ENCODE measurements around the gene FN3KRP. TPM values are rescaled to one million over a fixed set of nuclear protein-coding genes. Genes with fewer than 3 reads are reported as not detected.

Gene FN3KRP
- total RNA-seq, 6 experiments from 2014 or later = 7.6 to 24.8 (median 14.3) TPM

DNA sequence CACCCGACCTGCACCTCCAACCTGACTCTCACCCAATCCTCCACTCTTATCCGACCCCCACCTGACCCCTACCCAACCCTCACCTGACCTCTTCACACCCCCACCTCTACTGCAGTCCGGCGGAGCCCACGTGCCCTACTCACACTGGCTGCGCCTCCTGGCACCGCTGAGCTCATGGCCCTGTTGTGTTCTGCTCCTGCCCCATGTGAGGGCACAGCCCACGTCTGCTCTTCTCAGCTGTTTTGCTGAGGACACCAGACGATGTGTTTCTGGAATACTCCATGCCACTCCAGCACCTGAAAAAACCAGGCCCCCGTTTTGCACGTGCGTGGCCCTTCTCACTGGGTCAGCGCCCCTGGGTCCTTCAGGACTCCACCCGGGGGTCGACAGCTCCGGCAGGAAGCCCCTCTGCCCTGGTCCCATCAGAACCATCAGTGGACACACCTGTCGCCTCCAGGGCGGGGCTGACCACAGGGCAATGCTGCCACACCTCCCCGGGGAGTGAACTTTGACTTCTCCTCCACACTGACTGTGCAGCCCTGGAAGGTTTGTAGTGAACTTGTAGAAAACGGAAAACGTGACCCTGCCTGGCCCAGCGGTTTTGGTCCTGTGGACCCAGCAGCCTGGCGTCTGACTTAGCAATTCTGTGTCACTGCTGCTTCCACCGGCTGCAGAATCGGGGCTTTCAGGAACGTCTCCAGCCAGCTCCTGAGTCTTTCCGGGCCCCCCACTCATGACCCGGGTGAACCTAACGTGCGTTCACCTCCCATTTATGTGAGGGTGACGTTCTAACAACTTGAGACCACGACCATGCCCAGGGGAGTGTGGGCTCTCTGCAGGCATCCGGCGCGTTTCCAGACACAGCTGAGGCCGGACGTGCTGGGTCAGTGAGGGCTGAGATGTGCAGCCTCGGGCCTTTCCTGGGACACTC is 12.3 kb upstream of the FN3KRP start:
- Histone ChIP-seq H3K9me3 (no peaks in the 10 kb centered on the region), H3K27me3 (no peaks in the 10 kb centered on the region), H3K4me3 (no peak overlapping the region), H3K4me1 (peaks cover 0 to 10% (median 3%) of the 10 kb centered on the region in 4 donors), H3K36me3 (no peaks in the 10 kb centered on the region), H3K27ac (peak overlapping the region in 2 of 3 donors; percentile 44 to 50)
- DNase-seq = peak; percentile 69 to 88 (median 86)
- TF ChIP-seq, protein P1, sequence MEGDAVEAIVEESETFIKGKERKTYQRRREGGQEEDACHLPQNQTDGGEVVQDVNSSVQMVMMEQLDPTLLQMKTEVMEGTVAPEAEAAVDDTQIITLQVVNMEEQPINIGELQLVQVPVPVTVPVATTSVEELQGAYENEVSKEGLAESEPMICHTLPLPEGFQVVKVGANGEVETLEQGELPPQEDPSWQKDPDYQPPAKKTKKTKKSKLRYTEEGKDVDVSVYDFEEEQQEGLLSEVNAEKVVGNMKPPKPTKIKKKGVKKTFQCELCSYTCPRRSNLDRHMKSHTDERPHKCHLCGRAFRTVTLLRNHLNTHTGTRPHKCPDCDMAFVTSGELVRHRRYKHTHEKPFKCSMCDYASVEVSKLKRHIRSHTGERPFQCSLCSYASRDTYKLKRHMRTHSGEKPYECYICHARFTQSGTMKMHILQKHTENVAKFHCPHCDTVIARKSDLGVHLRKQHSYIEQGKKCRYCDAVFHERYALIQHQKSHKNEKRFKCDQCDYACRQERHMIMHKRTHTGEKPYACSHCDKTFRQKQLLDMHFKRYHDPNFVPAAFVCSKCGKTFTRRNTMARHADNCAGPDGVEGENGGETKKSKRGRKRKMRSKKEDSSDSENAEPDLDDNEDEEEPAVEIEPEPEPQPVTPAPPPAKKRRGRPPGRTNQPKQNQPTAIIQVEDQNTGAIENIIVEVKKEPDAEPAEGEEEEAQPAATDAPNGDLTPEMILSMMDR (IDR thresholded peaks at IDR 0.05) = no peak
- no peak for TF ChIP-seq POLR2A (IDR thresholded peaks at IDR 0.05)
- ATAC-seq = peak; percentile 89 to 95 (median 92)
- 34% methylated on average over 16 of the region's 38 CpGs for WGBS (ENCODE audit: insufficient coverage, low coverage, low lambda C conversion rate, missing lambda C conversion rate)
- intact Hi-C loops (cut with DNase I) = no loop called here

DNA sequence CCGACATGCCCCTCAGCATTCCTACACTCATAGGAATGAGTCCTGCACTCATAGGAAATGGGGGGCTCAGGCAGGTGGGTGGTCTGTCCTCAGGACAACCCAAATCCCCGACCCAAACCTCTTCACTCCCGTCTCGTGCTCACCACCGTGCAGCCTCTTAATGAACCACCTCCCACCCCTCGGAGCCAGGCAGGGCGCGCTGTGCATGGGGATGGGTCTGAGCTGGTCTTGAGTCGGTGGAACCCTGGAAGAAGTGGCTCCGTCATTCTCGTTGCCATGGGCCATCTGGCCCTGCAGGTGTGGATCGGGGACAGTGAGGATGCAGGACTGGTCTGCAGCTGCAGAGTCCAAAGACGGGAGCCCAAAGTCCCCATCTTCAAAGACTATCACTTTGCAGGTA is 11.6 kb upstream of the FN3KRP start:
- WGBS (ENCODE audit: insufficient coverage, low coverage, low lambda C conversion rate, missing lambda C conversion rate) = 60% methylated on average over 1 of the region's 13 CpGs
- H3K4me3 ChIP-seq = no peak overlapping the region
- H3K27ac ChIP-seq = peak overlapping the region in 2 of 3 donors; percentile 44 to 50
- no peaks in the 10 kb centered on the region for H3K27me3 ChIP-seq
- DNase-seq = no peak
- ATAC-seq = no peak
- TF ChIP-seq, protein P1 (IDR thresholded peaks at IDR 0.05) = no peak
- no peak for TF ChIP-seq POLR2A (IDR thresholded peaks at IDR 0.05)
- H3K36me3 ChIP-seq = no peaks in the 10 kb centered on the region
- H3K4me1 ChIP-seq = peaks cover 0 to 10% (median 3%) of the 10 kb centered on the region in 4 donors
- H3K9me3 ChIP-seq = no peaks in the 10 kb centered on the region
- intact Hi-C loops (cut with DNase I) = no loop called here

DNA sequence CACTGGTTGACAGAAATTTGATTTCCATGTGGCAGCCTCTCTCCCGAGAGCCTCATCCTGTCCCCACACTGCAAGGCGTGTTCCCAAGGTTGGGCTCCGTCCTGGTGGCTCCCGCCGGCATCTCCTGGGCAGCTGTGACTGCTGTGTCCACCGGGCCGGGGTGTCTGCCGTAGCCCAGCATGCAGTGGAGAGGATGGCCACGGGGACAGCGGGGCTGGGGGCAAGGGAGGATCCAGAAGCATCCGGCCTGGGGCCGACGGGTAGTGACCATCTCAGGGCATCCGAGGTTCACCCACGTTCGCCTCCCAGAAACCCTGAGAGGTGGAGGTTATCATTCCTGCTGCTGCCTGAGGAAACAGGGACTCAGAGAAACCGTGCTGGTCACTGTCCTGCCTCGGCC is 10.8 kb upstream of the FN3KRP start:
- TF ChIP-seq, protein P1 (IDR thresholded peaks at IDR 0.05) = no peak
- no peak for TF ChIP-seq POLR2A (IDR thresholded peaks at IDR 0.05)
- Histone ChIP-seq H3K27ac (no peak overlapping the region), H3K36me3 (no peaks in the 10 kb centered on the region), H3K4me3 (no peak overlapping the region), H3K9me3 (no peaks in the 10 kb centered on the region), H3K27me3 (no peaks in the 10 kb centered on the region), H3K4me1 (peaks cover 0 to 10% (median 3%) of the 10 kb centered on the region in 4 donors)
- DNase-seq (no peak), ATAC-seq (no peak)
- intact Hi-C loops (cut with DNase I) = no loop called here
- WGBS (ENCODE audit: insufficient coverage, low coverage, low lambda C conversion rate, missing lambda C conversion rate) = 80% methylated on average over 1 of the region's 18 CpGs

DNA sequence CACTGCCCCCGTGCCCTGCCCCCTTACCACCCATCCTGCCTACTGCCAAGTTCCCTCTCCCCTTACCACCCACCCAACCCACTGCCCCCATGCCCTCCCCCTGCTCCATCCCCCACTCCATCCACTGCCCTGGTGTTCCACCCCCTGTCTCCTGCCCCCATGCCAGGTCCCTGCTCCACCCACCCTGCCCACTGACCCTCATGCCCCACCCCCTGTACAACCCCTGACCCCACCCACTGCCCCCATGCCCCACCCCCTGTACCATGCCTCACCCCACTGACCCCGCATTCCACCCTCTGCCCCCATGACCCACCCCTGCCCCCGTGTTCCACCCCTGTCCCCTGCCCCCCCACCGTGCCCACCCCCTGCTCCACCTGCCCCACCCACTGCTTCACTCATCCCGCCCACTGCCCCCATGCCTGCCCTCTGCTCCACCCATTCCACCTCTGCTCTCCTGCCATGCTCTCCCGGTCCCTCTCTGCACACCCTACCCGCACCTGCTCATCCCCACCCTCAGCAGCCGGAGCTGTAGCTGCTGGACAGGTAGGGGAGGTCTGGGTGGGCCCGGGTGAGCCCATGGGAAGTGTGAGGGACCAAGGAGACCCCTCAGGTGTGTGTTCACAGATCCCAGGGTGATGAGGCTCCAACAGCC is 7.4 kb upstream of the FN3KRP start:
- WGBS (ENCODE audit: insufficient coverage, low coverage, low lambda C conversion rate, missing lambda C conversion rate) = 69% methylated on average over 8 of the region's 9 CpGs
- Histone ChIP-seq H3K4me3 (no peak overlapping the region), H3K9me3 (no peaks in the 10 kb centered on the region), H3K27ac (no peak overlapping the region), H3K27me3 (no peaks in the 10 kb centered on the region), H3K36me3 (no peaks in the 10 kb centered on the region), H3K4me1 (peaks cover 0 to 7% (median 3%) of the 10 kb centered on the region in 4 donors)
- peak in 1 of 4 donors; percentile 4 for ATAC-seq
- intact Hi-C loops (cut with DNase I) = no loop called here
- TF ChIP-seq, protein P1 (IDR thresholded peaks at IDR 0.05) = no peak
- no peak for TF ChIP-seq POLR2A (IDR thresholded peaks at IDR 0.05)
- DNase-seq = no peak
